Endothelial cell of umbilical vein (primary cell): ENCODE measurements around the gene PGS1. TPM values are rescaled to one million over a fixed set of nuclear protein-coding genes. Genes with fewer than 3 reads are reported as not detected.

ENCODE experiments used
- BruUV-seq: library from RNA; stranded (reverse); fragments of 400-500 nt; replicated peaks from 2 replicates; lab custom pipeline; 2021; lab: Mats Ljungman, UMichigan
- CTCF ChIA-PET: fragments of 300-600, 350-600 bp; sonication (Branson Sonifier 250); formaldehyde crosslinking; loops from one replicate; lab custom pipeline; 2021; ENCODE audit warnings: antibody characterized with exemption, inconsistent platforms; lab: Charles Lee
- POLR2A ChIA-PET: fragments of 300-600, 350-600 bp; sonication (Branson Sonifier 250); formaldehyde crosslinking; loops from one replicate; lab custom pipeline; 2021; ENCODE audit warnings: antibody characterized with exemption, inconsistent platforms; lab: Charles Lee
- DNase-seq: peaks from one replicate; pipeline ENCODE4 v3.0.0-alpha.2; 2011; ENCODE audit warnings: low read depth, low spot score
- FAIRE-seq: peaks from 2 replicates; lab custom pipeline; 2011; peaks lifted over from hg19 to GRCh38; lab: Jason Lieb, UNC
- H2AFZ ChIP-seq: 2 replicates; pipeline ENCODE4 v1.6.0; 2012; ENCODE audit warnings: low read depth, low read length, control low read depth, inconsistent platforms
- H3K27ac ChIP-seq: 2 replicates; pipeline ENCODE4 v1.5.1; 2011; ENCODE audit warnings: low read depth, mild to moderate bottlenecking, control low read depth, low read length, moderate library complexity; ENCODE audit not compliant: insufficient read depth
- H3K27me3 ChIP-seq, 2 experiments: 2 replicates each; pipeline versions ENCODE4 v1.6.0 to v1.6.1; 2011; ENCODE audit warnings: low read length in 2 of 2, mixed read lengths in 1 of 2; ENCODE audit not compliant: control insufficient read depth in 2 of 2, insufficient read depth in 2 of 2
- H3K36me3 ChIP-seq, 2 experiments: 2 replicates in 1 of 2; 3 replicates in 1 of 2; pipeline ENCODE4 v1.5.1; 2011; ENCODE audit warnings: low read length in 2 of 2, mild to moderate bottlenecking in 1 of 2, moderate library complexity in 1 of 2; ENCODE audit not compliant: control insufficient read depth in 2 of 2, insufficient read depth in 2 of 2; ENCODE audit errors: extremely low read depth in 1 of 2
- H3K4me1 ChIP-seq: 3 replicates; pipeline ENCODE4 v1.5.1; 2011; ENCODE audit warnings: mild to moderate bottlenecking, low read length; ENCODE audit not compliant: control insufficient read depth, insufficient read depth; ENCODE audit errors: extremely low read depth
- H3K4me2 ChIP-seq: 2 replicates; pipeline ENCODE4 v1.6.1; 2011; ENCODE audit warnings: low read length, control low read depth, mixed read lengths; ENCODE audit not compliant: insufficient read depth
- H3K4me3 ChIP-seq, 3 experiments: fragments of 200-600 bp in 1 of 3; sonication (generic), shearing (Covaris generic) in 1 of 3; replicated peaks in 1 of 3; 2 replicates each; pipeline ENCODE4 v1.5.1; 2011 to 2016; ENCODE audit warnings: control low read depth in 3 of 3, low read length in 3 of 3, mild to moderate bottlenecking in 2 of 3, inconsistent platforms in 1 of 3, low read depth in 1 of 3, moderate library complexity in 1 of 3; ENCODE audit not compliant: insufficient read depth in 1 of 3
- H3K79me2 ChIP-seq: 2 replicates; pipeline ENCODE4 v1.6.0; 2012; ENCODE audit warnings: low read length, inconsistent platforms; ENCODE audit not compliant: control insufficient read depth, insufficient read depth
- H3K9ac ChIP-seq: replicated peaks from 2 replicates; pipeline ENCODE3; 2011; ENCODE audit warnings: low read length, control low read depth; ENCODE audit not compliant: insufficient read depth; ENCODE audit errors: extremely low read depth
- H3K9me1 ChIP-seq: replicated peaks from 3 replicates; pipeline ENCODE4 v1.6.0; 2011; ENCODE audit warnings: mild to moderate bottlenecking, low read length; ENCODE audit not compliant: control insufficient read depth, insufficient read depth; ENCODE audit errors: extremely low read depth
- H3K9me3 ChIP-seq: replicated peaks from 2 replicates; pipeline ENCODE4 v1.5.1; 2012; ENCODE audit warnings: low read length, inconsistent platforms; ENCODE audit not compliant: control insufficient read depth, insufficient read depth
- H4K20me1 ChIP-seq: replicated peaks from 2 replicates; pipeline ENCODE3; 2011; ENCODE audit warnings: mild to moderate bottlenecking, low read length; ENCODE audit not compliant: control insufficient read depth, insufficient read depth; ENCODE audit errors: extremely low read depth
- EZH2 ChIP-seq: IDR thresholded peaks from 2 replicates; pipeline ENCODE4 v1.6.1; 2012; ENCODE audit warnings: borderline replicate concordance, low read depth, mild to moderate bottlenecking, moderate library complexity, low read length, inconsistent platforms; ENCODE audit not compliant: severe bottlenecking
- FOS ChIP-seq: IDR thresholded peaks from 2 replicates; pipeline ENCODE4 v1.6.1; 2011; ENCODE audit warnings: mild to moderate bottlenecking, low read length, moderate library complexity, borderline replicate concordance; ENCODE audit not compliant: insufficient read depth
- GATA2 ChIP-seq: IDR thresholded peaks from 2 replicates; pipeline ENCODE4 v1.7.0; 2011; ENCODE audit warnings: low read depth, mild to moderate bottlenecking, moderate library complexity, mixed read lengths, low read length; ENCODE audit not compliant: insufficient read length, insufficient read depth
- JUN ChIP-seq: IDR thresholded peaks from 2 replicates; pipeline ENCODE4 v1.6.1; 2011; ENCODE audit warnings: borderline replicate concordance, low read depth; ENCODE audit not compliant: insufficient read length, insufficient read depth
- MYC ChIP-seq: IDR thresholded peaks from one replicate; pipeline ENCODE4 v1.6.1; 2011; ENCODE audit warnings: mild to moderate bottlenecking, low read depth, low read length
- POLR2A ChIP-seq: IDR thresholded peaks from 2 replicates; pipeline ENCODE4 v1.6.1; 2012; ENCODE audit warnings: low read depth, mild to moderate bottlenecking, control low read depth, low read length
- POLR2AphosphoS5 ChIP-seq: IDR thresholded peaks from 2 replicates; pipeline ENCODE4 v1.6.1; 2012; ENCODE audit warnings: low read depth, mild to moderate bottlenecking, control low read depth, low read length, moderate library complexity; ENCODE audit not compliant: insufficient read depth
- dilution Hi-C: fragments of 300-500 bp; cut with MboI; formaldehyde crosslinking; loops from one replicate; pipeline ENCODE4 v1.15.0; 2019; ENCODE audit warnings: low sequenced_read_pairs; ENCODE audit not compliant: extremely low pct_ligation_motif_present
- intact Hi-C: fragments of 100-400 bp; cut with micrococcal nuclease; formaldehyde crosslinking; loops from one replicate; pipeline ENCODE4 v1.10.0; 2022
- polyA plus RNA-seq, 4 experiments: library from polyadenylated mRNA; depleted of rRNA in 3 of 4; stranded (reverse) in 3 of 4; unstranded in 1 of 4; fragments of >200 nt; gene quantifications; 2 replicates each; pipeline versions ENCODE4 v1.2.1 to v1.2.3, GENCODE V29; 2011 to 2012; ENCODE audit warnings: missing spikeins in 1 of 4
- total RNA-seq: library from RNA; stranded (reverse); gene quantifications from 2 replicates; pipeline ENCODE4 v1.2.3, GENCODE V29; 2021
- TF ChIP-seq, protein P1 (sequence below), 2 donors: IDR thresholded peaks; 1 replicate in 1 of 2; 2 replicates in 1 of 2; pipeline ENCODE4 v1.5.1; 2011; ENCODE audit warnings: low read length in 2 of 2, mild to moderate bottlenecking in 2 of 2, moderate library complexity in 2 of 2, control low read depth in 1 of 2, inconsistent platforms in 1 of 2, low read depth in 1 of 2; ENCODE audit not compliant: insufficient read depth in 1 of 2; ENCODE audit errors: extremely low read depth in 1 of 2
- TF ChIP-seq, protein P2 (sequence below): IDR thresholded peaks from 2 replicates; pipeline ENCODE4 v1.6.1; 2011; ENCODE audit not compliant: insufficient read depth, insufficient read length

Gene PGS1
- total and polyA plus RNA-seq, 2 donors (not counting 3 experiments of a cell fraction or from before 2014, with no cell fraction given): 50.8 to 66.0 TPM

DNA sequence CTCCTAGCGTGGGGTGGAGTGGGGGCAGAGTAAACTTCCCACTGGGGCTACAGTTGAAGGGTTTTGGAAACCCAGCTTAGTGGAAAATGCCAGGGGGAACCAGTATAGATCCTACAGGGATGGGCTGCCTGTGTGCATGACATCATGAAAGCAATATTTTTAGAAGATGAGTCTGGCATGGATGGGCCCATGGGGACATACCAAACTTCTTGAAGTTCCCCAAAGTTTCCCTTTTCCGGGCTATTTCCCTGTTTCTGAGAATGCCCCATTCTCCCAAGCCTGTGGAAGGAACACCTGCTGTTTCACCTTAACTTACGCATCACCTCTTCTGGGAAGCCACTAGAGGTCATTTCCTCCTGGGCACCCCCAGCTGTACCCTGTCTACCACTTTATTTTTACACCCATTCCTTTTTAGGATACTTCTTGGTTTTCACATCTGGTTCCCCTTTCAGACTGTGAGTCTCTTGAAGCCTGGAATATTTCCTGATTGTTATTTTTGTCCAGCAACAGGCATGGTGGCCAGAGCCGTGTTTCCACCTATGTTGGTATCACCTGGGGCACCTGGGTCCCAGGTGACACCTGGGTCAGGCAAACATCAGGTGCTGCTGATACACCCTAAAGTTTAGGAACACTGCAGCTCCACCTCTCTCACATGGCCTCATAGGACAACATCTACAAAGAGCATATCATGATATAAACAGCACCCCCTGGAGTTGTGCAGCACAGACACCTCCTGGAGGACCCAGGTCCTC is 28.4 kb upstream of the PGS1 start:
- H3K36me3 ChIP-seq: no peaks in the 10 kb centered on the region
- H3K9ac ChIP-seq: no peak overlapping the region
- no peaks in the 10 kb centered on the region for H3K9me1 ChIP-seq
- DNase-seq (no peak), FAIRE-seq (peak; percentile 21)
- no peak overlapping the region for H3K4me2 ChIP-seq
- peaks cover 32% of the 10 kb centered on the region for H3K4me1 ChIP-seq
- no TSS peak for BruUV-seq
- ChIA-PET POLR2A (interaction anchor here (0.6 kb wide), 1 partner anchor 41 kb away, joined by 3 read pairs; no protein-coding TSS in a partner anchor), CTCF (no interaction called here)
- dilution Hi-C loops (no loop called here), intact Hi-C loops (no loop called here)
- TF ChIP-seq POLR2A: no peak
- no peak for TF ChIP-seq JUN
- H3K27ac ChIP-seq: no peak overlapping the region
- H3K4me3 ChIP-seq: no peak overlapping the region
- no peaks in the 10 kb centered on the region for H3K27me3 ChIP-seq
- H2AFZ ChIP-seq: no peak overlapping the region
- H4K20me1 ChIP-seq: no peaks in the 10 kb centered on the region
- no peaks in the 10 kb centered on the region for H3K79me2 ChIP-seq
- H3K9me3 ChIP-seq: no peaks in the 10 kb centered on the region

DNA sequence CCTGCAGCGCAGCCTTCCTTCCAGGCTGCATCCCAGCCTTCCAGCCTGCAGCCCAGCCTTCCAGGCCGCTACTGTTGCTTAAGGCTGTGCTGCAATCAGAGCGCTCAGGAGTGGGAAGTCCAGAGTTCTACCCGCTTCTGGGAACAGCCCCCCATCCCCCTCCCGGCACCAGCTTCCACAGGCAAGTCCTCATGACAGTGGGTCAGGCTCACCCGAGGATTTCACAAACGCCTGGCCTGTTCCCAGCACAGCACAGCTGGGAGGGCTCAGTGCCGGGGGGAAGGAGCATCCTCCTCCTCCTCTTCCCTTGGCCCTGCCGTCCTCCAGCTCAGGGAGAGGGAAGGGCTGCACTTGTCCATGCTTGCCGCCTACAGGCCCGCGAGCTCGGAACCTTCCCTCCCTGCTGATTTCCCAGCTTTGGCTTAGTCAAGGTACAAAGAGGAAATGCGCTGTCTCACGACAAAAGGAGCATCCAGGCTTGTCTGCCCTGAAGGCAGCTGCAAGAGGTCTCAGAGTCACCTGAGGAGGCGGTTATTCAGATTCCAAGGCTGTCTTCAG is 26.9 kb upstream of the PGS1 start:
- no peaks in the 10 kb centered on the region for H3K9me1 ChIP-seq
- no peak overlapping the region for H3K4me2 ChIP-seq
- BruUV-seq: no TSS peak
- TF ChIP-seq POLR2A: no peak
- no peak for TF ChIP-seq EZH2
- TF ChIP-seq, protein P1, sequence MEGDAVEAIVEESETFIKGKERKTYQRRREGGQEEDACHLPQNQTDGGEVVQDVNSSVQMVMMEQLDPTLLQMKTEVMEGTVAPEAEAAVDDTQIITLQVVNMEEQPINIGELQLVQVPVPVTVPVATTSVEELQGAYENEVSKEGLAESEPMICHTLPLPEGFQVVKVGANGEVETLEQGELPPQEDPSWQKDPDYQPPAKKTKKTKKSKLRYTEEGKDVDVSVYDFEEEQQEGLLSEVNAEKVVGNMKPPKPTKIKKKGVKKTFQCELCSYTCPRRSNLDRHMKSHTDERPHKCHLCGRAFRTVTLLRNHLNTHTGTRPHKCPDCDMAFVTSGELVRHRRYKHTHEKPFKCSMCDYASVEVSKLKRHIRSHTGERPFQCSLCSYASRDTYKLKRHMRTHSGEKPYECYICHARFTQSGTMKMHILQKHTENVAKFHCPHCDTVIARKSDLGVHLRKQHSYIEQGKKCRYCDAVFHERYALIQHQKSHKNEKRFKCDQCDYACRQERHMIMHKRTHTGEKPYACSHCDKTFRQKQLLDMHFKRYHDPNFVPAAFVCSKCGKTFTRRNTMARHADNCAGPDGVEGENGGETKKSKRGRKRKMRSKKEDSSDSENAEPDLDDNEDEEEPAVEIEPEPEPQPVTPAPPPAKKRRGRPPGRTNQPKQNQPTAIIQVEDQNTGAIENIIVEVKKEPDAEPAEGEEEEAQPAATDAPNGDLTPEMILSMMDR (IDR thresholded peaks at IDR 0.05; ENCODE audit: extremely low read depth in 1 of 2, insufficient read depth in 1 of 2, low read depth in 1 of 2, low read length in 2 of 2): no peak
- no peak for TF ChIP-seq FOS
- no peak for TF ChIP-seq JUN
- no peak for TF ChIP-seq MYC
- TF ChIP-seq, protein P2, sequence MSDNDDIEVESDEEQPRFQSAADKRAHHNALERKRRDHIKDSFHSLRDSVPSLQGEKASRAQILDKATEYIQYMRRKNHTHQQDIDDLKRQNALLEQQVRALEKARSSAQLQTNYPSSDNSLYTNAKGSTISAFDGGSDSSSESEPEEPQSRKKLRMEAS: no peak
- no peak for TF ChIP-seq GATA2
- TF ChIP-seq POLR2AphosphoS5: no peak
- peaks cover 31% of the 10 kb centered on the region for H3K4me1 ChIP-seq
- H2AFZ ChIP-seq: no peak overlapping the region
- H4K20me1 ChIP-seq: no peaks in the 10 kb centered on the region
- H3K9me3 ChIP-seq: no peaks in the 10 kb centered on the region
- DNase-seq (no peak), FAIRE-seq (no peak)
- intact Hi-C loops (no loop called here), dilution Hi-C loops (no loop called here)
- no peak overlapping the region for H3K27ac ChIP-seq
- peaks cover 0 to 3% of the 10 kb centered on the region in 2 experiments for H3K36me3 ChIP-seq
- no peak overlapping the region for H3K9ac ChIP-seq
- CTCF ChIA-PET: interaction anchor here (0.7 to 1.1 kb wide), 4 partner anchors 16 to 59 kb away, joined by 3 to 4 read pairs (median 3); no protein-coding TSS in a partner anchor
- no peaks in the 10 kb centered on the region for H3K27me3 ChIP-seq
- H3K4me3 ChIP-seq: no peak overlapping the region
- peaks cover 2% of the 10 kb centered on the region for H3K79me2 ChIP-seq
- POLR2A ChIA-PET: no interaction called here
